Smooth muscle cell (in vitro differentiated cells): ENCODE data around the gene PRR30. TPM values are rescaled to one million over a fixed set of nuclear protein-coding genes. Genes with fewer than 3 reads are reported as not detected.

Source experiments
- DNase-seq: peaks from one replicate; lab custom pipeline; 2025; ENCODE audit not compliant: unreplicated experiment; lab: John Stamatoyannopoulos, UW
- H2AFZ ChIP-seq: fragments of 200-600 bp; sonication (generic); 2 replicates; pipeline ENCODE4 v1.6.0; 2016; ENCODE audit warnings: antibody characterized with exemption, low read depth, mild to moderate bottlenecking
- H3F3A ChIP-seq: fragments of 200-600 bp; sonication (generic); 2 replicates; pipeline ENCODE4 v1.6.0; 2017; ENCODE audit warnings: antibody characterized with exemption, low read depth
- H3K27ac ChIP-seq: fragments of 200-600 bp; sonication (generic); 2 replicates; pipeline ENCODE4 v1.5.1; 2016; ENCODE audit warnings: low read depth, mild to moderate bottlenecking
- H3K27me3 ChIP-seq: fragments of 200-600 bp; sonication (generic); 2 replicates; pipeline ENCODE4 v1.6.1; 2016; ENCODE audit warnings: low read depth, mild to moderate bottlenecking
- H3K36me3 ChIP-seq: fragments of 200-600 bp; sonication (generic); 2 replicates; pipeline ENCODE4 v1.5.1; 2016; ENCODE audit warnings: low read depth
- H3K4me1 ChIP-seq: fragments of 200-600 bp; sonication (generic); 2 replicates; pipeline ENCODE4 v1.5.1; 2016; ENCODE audit warnings: low read depth
- H3K4me2 ChIP-seq: fragments of 200-600 bp; sonication (generic); 2 replicates; pipeline ENCODE4 v1.6.0; 2016; ENCODE audit warnings: mild to moderate bottlenecking
- H3K4me3 ChIP-seq: fragments of 200-600 bp; sonication (generic); 2 replicates; pipeline ENCODE4 v1.5.1; 2016; ENCODE audit warnings: mild to moderate bottlenecking
- H3K79me2 ChIP-seq: fragments of 200-600 bp; sonication (generic); 2 replicates; pipeline ENCODE4 v1.6.0; 2016; ENCODE audit warnings: low read depth, mild to moderate bottlenecking
- H3K9ac ChIP-seq: fragments of 200-600 bp; sonication (generic); 2 replicates; pipeline ENCODE4 v1.6.0; 2016; ENCODE audit warnings: low read depth
- H3K9me3 ChIP-seq: fragments of 200-600 bp; sonication (generic); replicated peaks from 2 replicates; pipeline ENCODE4 v1.5.1; 2016; ENCODE audit warnings: low read depth
- H4K20me1 ChIP-seq: fragments of 200-600 bp; sonication (generic); 2 replicates; pipeline ENCODE4 v1.6.0; 2016; ENCODE audit warnings: low read depth
- CTCF ChIP-seq: fragments of 200-600 bp; sonication (generic); IDR thresholded peaks from 2 replicates; pipeline ENCODE4 v1.5.1; 2017; ENCODE audit warnings: borderline replicate concordance, mild to moderate bottlenecking, antibody characterized with exemption; ENCODE audit not compliant: insufficient read depth, poor library complexity, severe bottlenecking
- WGBS: methylation state at CpG from one replicate; pipeline ENCODE4 v1.1.7; 2016; ENCODE audit warnings: low lambda C conversion rate; 5-methylcytosine and 5-hydroxymethylcytosine counted together
- polyA plus RNA-seq: library from polyadenylated mRNA; unstranded; fragments of >200 nt; fragmentation: Nextera tagmentation; extraction: Ambion mirVana; gene quantifications from 2 replicates; pipeline ENCODE4 v1.2.1, GENCODE V29; 2016
- total RNA-seq: library from RNA; depleted of rRNA; stranded (reverse); fragments of >200 nt; gene quantifications from 2 replicates; pipeline ENCODE4 v1.2.3, GENCODE V29; 2014

The PRR30 gene
- total and polyA plus RNA-seq, 2 experiments from 2014 or later = not detected

GRCh38 chr2:27100036-27100435, 39.2 kb downstream of the PRR30 start:
- no peak overlapping the region for H3K27ac ChIP-seq
- H3K79me2 ChIP-seq = no peaks in the 10 kb centered on the region
- 90% methylated on average over 10 of the region's 10 CpGs for WGBS
- H3K4me2 ChIP-seq = no peak overlapping the region
- no peaks in the 10 kb centered on the region for H3K36me3 ChIP-seq
- H3K4me1 ChIP-seq = no peaks in the 10 kb centered on the region
- TF ChIP-seq CTCF = no peak
- H4K20me1 ChIP-seq = no peaks in the 10 kb centered on the region
- no peak overlapping the region for H2AFZ ChIP-seq
- peaks cover 18% of the 10 kb centered on the region for H3K27me3 ChIP-seq
- DNase-seq = no peak
- H3K4me3 ChIP-seq = no peak overlapping the region
- H3K9ac ChIP-seq = no peak overlapping the region
- no peaks in the 10 kb centered on the region for H3F3A ChIP-seq
- no peaks in the 10 kb centered on the region for H3K9me3 ChIP-seq

GRCh38 chr2:27099334-27099955, 39.8 kb downstream of the PRR30 start:
- no peaks in the 10 kb centered on the region for H3K36me3 ChIP-seq
- H3F3A ChIP-seq = no peaks in the 10 kb centered on the region
- peaks cover 12% of the 10 kb centered on the region for H3K27me3 ChIP-seq
- H3K4me2 ChIP-seq = no peak overlapping the region
- H2AFZ ChIP-seq = no peak overlapping the region
- no peak overlapping the region for H3K9ac ChIP-seq
- H4K20me1 ChIP-seq = no peaks in the 10 kb centered on the region
- DNase-seq = no peak
- no peaks in the 10 kb centered on the region for H3K4me1 ChIP-seq
- no peak overlapping the region for H3K27ac ChIP-seq
- H3K4me3 ChIP-seq = no peak overlapping the region
- no peaks in the 10 kb centered on the region for H3K79me2 ChIP-seq
- no peak for TF ChIP-seq CTCF
- 94% methylated on average over 19 of the region's 19 CpGs for WGBS
- no peaks in the 10 kb centered on the region for H3K9me3 ChIP-seq

GRCh38 chr2:27097341-27097740, 41.9 kb downstream of the PRR30 start:
- peaks cover 7% of the 10 kb centered on the region for H3K27me3 ChIP-seq
- no peaks in the 10 kb centered on the region for H3F3A ChIP-seq
- no peak for TF ChIP-seq CTCF
- WGBS = 88% methylated on average over 14 of the region's 14 CpGs
- H3K4me3 ChIP-seq = no peak overlapping the region
- no peak overlapping the region for H3K27ac ChIP-seq
- no peak for DNase-seq
- H3K4me1 ChIP-seq = no peaks in the 10 kb centered on the region
- no peak overlapping the region for H3K9ac ChIP-seq
- H3K36me3 ChIP-seq = no peaks in the 10 kb centered on the region
- H2AFZ ChIP-seq = no peak overlapping the region
- H3K4me2 ChIP-seq = no peak overlapping the region
- H3K9me3 ChIP-seq = no peaks in the 10 kb centered on the region
- H4K20me1 ChIP-seq = no peaks in the 10 kb centered on the region
- no peaks in the 10 kb centered on the region for H3K79me2 ChIP-seq

- H3K4me2 ChIP-seq = no peak overlapping the region
- no peak overlapping the region for H3K9ac ChIP-seq
- H3F3A ChIP-seq = no peaks in the 10 kb centered on the region
- no peaks in the 10 kb centered on the region for H3K79me2 ChIP-seq
- H4K20me1 ChIP-seq = no peaks in the 10 kb centered on the region
- H3K36me3 ChIP-seq = no peaks in the 10 kb centered on the region
- peaks cover 4% of the 10 kb centered on the region for H3K27me3 ChIP-seq
- H2AFZ ChIP-seq = no peak overlapping the region
- no peaks in the 10 kb centered on the region for H3K9me3 ChIP-seq
- H3K4me3 ChIP-seq = no peak overlapping the region
- no peaks in the 10 kb centered on the region for H3K4me1 ChIP-seq
- no peak overlapping the region for H3K27ac ChIP-seq
- 80% methylated on average over 3 of the region's 3 CpGs for WGBS
- no peak for DNase-seq
- TF ChIP-seq CTCF = no peak
These were observed 42.4 kb downstream of the PRR30 start for GRCh38 chr2:27096748-27097297.
